ENCODE data around the gene KRTAP3-2. TPM values are rescaled to one million over a fixed set of nuclear protein-coding genes. Genes with fewer than 3 reads are reported as not detected.

KRTAP3-2 gene
- total RNA-seq, 2 experiments from 2014 or later, result not detected

GRCh38 chr17:41020336-41020735 is 20.6 kb upstream of the KRTAP3-2 start:
- no peaks in the 10 kb centered on the region for H3K36me3 Mint-ChIP-seq (ENCODE audit: low read depth)
- no peak overlapping the region for H3K27ac Mint-ChIP-seq
- no peaks in the 10 kb centered on the region for H3K4me1 Mint-ChIP-seq (ENCODE audit: low read depth)
- no peaks in the 10 kb centered on the region for H3K9me3 Mint-ChIP-seq
- TF ChIP-seq, protein P1, sequence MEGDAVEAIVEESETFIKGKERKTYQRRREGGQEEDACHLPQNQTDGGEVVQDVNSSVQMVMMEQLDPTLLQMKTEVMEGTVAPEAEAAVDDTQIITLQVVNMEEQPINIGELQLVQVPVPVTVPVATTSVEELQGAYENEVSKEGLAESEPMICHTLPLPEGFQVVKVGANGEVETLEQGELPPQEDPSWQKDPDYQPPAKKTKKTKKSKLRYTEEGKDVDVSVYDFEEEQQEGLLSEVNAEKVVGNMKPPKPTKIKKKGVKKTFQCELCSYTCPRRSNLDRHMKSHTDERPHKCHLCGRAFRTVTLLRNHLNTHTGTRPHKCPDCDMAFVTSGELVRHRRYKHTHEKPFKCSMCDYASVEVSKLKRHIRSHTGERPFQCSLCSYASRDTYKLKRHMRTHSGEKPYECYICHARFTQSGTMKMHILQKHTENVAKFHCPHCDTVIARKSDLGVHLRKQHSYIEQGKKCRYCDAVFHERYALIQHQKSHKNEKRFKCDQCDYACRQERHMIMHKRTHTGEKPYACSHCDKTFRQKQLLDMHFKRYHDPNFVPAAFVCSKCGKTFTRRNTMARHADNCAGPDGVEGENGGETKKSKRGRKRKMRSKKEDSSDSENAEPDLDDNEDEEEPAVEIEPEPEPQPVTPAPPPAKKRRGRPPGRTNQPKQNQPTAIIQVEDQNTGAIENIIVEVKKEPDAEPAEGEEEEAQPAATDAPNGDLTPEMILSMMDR (IDR thresholded peaks at IDR 0.05), result no peak
- CTCF ChIA-PET, result interaction anchor here (1.2 kb wide), 1 partner anchor 302 kb away, joined by 4 read pairs; no protein-coding TSS in a partner anchor
- intact Hi-C loops (cut with micrococcal nuclease), result no loop called here
- POLR2A ChIA-PET, result no interaction called here
- H3K27me3 Mint-ChIP-seq, result no peaks in the 10 kb centered on the region
- DNase-seq, result no peak
- no peak for ATAC-seq
- no peak overlapping the region for H3K4me3 Mint-ChIP-seq

- TF ChIP-seq, protein P1 (IDR thresholded peaks at IDR 0.05), result no peak
- no peak overlapping the region for H3K4me3 Mint-ChIP-seq
- H3K36me3 Mint-ChIP-seq (ENCODE audit: low read depth), result no peaks in the 10 kb centered on the region
- intact Hi-C loops (cut with micrococcal nuclease), result no loop called here
- POLR2A ChIA-PET, result interaction anchor here (0.6 to 1.0 kb wide), 2 partner anchors 41 to 57 kb away, joined by 3 read pairs; partner anchors contain the start of gene KRTAP2-3
- no peaks in the 10 kb centered on the region for H3K27me3 Mint-ChIP-seq
- no peaks in the 10 kb centered on the region for H3K4me1 Mint-ChIP-seq (ENCODE audit: low read depth)
- DNase-seq (no peak), ATAC-seq (no peak)
- no peak overlapping the region for H3K27ac Mint-ChIP-seq
- no peaks in the 10 kb centered on the region for H3K9me3 Mint-ChIP-seq
- CTCF ChIA-PET, result no interaction called here
Measured at GRCh38 chr17:41019415-41019814, 19.7 kb upstream of the KRTAP3-2 start.

DNA sequence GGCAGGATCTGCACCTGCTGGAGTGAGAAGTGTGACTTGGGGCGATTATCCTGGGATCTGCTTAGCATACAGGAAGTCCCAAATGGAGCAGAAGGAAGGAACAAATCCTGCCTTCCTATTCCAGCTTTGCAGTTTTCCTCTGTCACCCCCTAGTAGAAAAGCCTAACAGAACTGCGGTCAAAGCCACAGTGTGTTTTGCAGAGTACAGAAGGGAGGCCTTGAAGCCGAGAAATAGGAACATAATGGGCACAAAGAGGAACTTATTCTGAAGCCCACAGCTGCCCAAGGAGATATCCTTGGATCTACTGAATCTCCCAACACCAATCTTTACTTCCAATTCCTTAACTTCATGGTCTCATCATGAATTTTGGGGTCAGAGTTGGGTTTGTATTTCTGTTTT is 18.8 kb upstream of the KRTAP3-2 start:
- ChIA-PET CTCF (no interaction called here), POLR2A (no interaction called here)
- DNase-seq (no peak), ATAC-seq (no peak)
- Mint-ChIP-seq H3K27me3 (no peaks in the 10 kb centered on the region), H3K4me3 (no peak overlapping the region), H3K9me3 (no peaks in the 10 kb centered on the region), H3K27ac (no peak overlapping the region), H3K4me1 (ENCODE audit: low read depth) (no peaks in the 10 kb centered on the region), H3K36me3 (ENCODE audit: low read depth) (no peaks in the 10 kb centered on the region)
- intact Hi-C loops (cut with micrococcal nuclease), result no loop called here
- TF ChIP-seq, protein P1 (IDR thresholded peaks at IDR 0.05), result no peak

GRCh38 chr17:41016578-41017215 is 17.0 kb upstream of the KRTAP3-2 start:
- DNase-seq (no peak), ATAC-seq (no peak)
- TF ChIP-seq, protein P1 (IDR thresholded peaks at IDR 0.05), result no peak
- Mint-ChIP-seq H3K9me3 (no peaks in the 10 kb centered on the region), H3K36me3 (ENCODE audit: low read depth) (no peaks in the 10 kb centered on the region), H3K4me1 (ENCODE audit: low read depth) (no peaks in the 10 kb centered on the region), H3K27ac (no peak overlapping the region), H3K27me3 (no peaks in the 10 kb centered on the region), H3K4me3 (no peak overlapping the region)
- CTCF ChIA-PET, result no interaction called here
- intact Hi-C loops (cut with micrococcal nuclease), result no loop called here
- POLR2A ChIA-PET, result no interaction called here

GRCh38 chr17:41015454-41015853 is 15.7 kb upstream of the KRTAP3-2 start:
- Mint-ChIP-seq H3K9me3 (no peaks in the 10 kb centered on the region), H3K27me3 (no peaks in the 10 kb centered on the region), H3K4me3 (no peak overlapping the region), H3K4me1 (ENCODE audit: low read depth) (no peaks in the 10 kb centered on the region), H3K27ac (no peak overlapping the region), H3K36me3 (ENCODE audit: low read depth) (no peaks in the 10 kb centered on the region)
- ChIA-PET POLR2A (interaction anchor here (0.6 to 0.8 kb wide), 2 partner anchors 11 to 23 kb away, joined by 3 read pairs; no protein-coding TSS in a partner anchor), CTCF (no interaction called here)
- intact Hi-C loops (cut with micrococcal nuclease), result no loop called here
- DNase-seq (no peak), ATAC-seq (no peak)
- TF ChIP-seq, protein P1 (IDR thresholded peaks at IDR 0.05), result no peak

Measured in activated CD8-positive, alpha-beta T cell treated with anti-CD3 and anti-CD28 coated beads for 36 hours (primary cell).